ENCODE results near the gene IL21.
"Not testable (repeated sequence)": the region's sequence is repeated elsewhere in the genome, so short reads cannot be mapped to it uniquely, and the experiment has no call there.

Gene IL21

GRCh38 chr4:122577808-122578781 lies 42.8 kb downstream of the IL21 start:
- 0% methylated on average over 2 of the region's 9 CpGs for WGBS (ENCODE audit: insufficient coverage)
- Histone ChIP-seq H3K4me1 (ENCODE audit: control extremely low read depth in 1 of 4, control insufficient read depth in 4 of 4, insufficient read depth in 4 of 4, low read length in 3 of 4) (peaks cover 4 to 21% (median 11%) of the 10 kb centered on the region in 4 experiments), H3K4me3 (ENCODE audit: control insufficient read depth in 1 of 7, extremely low read depth in 1 of 7, insufficient read depth in 4 of 7, low read depth in 2 of 7, low read length in 6 of 7) (peak overlapping the region in 1 of 7 experiments; percentile 25), H3K9me3 (ENCODE audit: control extremely low read depth in 1 of 5, control insufficient read depth in 4 of 5, insufficient read depth in 2 of 5, low read depth in 1 of 5, low read length in 4 of 5) (peaks cover 0 to 19% (median 7%) of the 10 kb centered on the region in 5 experiments), H3K27ac (ENCODE audit: insufficient read depth in 1 of 2, low read depth in 1 of 2, low read length in 2 of 2, poor library complexity in 1 of 2, severe bottlenecking in 2 of 2) (no peak overlapping the region), H3K27me3 (replicated peaks in 2 of 5; ENCODE audit: control insufficient read depth in 4 of 5, insufficient read depth in 5 of 5, low read length in 4 of 5) (peaks cover 2 to 59% (median 21%) of the 10 kb centered on the region in 5 experiments), H3K36me3 (ENCODE audit: control insufficient read depth in 4 of 4, insufficient read depth in 4 of 4, low read length in 3 of 4) (no peaks in the 10 kb centered on the region)
- peak; percentile 82 to 97 (median 96) for DNase-seq
- CTCF ChIA-PET: interaction anchor here (0.6 to 3.6 kb wide), 14 partner anchors 8 to 686 kb away, joined by 3 to 20 read pairs (median 4); no protein-coding TSS in a partner anchor
- POLR2A ChIA-PET: interaction anchor here (0.7 kb wide), 1 partner anchor 777 kb away, joined by 4 read pairs; the partner anchor contains the start of gene EXOSC9

GRCh38 chr4:122577189-122577553 lies 43.7 kb downstream of the IL21 start:
- Histone ChIP-seq H3K4me1 (ENCODE audit: control extremely low read depth in 1 of 4, control insufficient read depth in 4 of 4, insufficient read depth in 4 of 4, low read length in 3 of 4) (peaks cover 4 to 21% (median 11%) of the 10 kb centered on the region in 4 experiments), H3K4me3 (ENCODE audit: control insufficient read depth in 1 of 7, extremely low read depth in 1 of 7, insufficient read depth in 4 of 7, low read depth in 2 of 7, low read length in 6 of 7) (no peak overlapping the region), H3K27ac (ENCODE audit: insufficient read depth in 1 of 2, low read depth in 1 of 2, low read length in 2 of 2, poor library complexity in 1 of 2, severe bottlenecking in 2 of 2) (no peak overlapping the region), H3K27me3 (replicated peaks in 2 of 5; ENCODE audit: control insufficient read depth in 4 of 5, insufficient read depth in 5 of 5, low read length in 4 of 5) (peaks cover 0 to 50% (median 11%) of the 10 kb centered on the region in 5 experiments), H3K36me3 (ENCODE audit: control insufficient read depth in 4 of 4, insufficient read depth in 4 of 4, low read length in 3 of 4) (no peaks in the 10 kb centered on the region), H3K9me3 (ENCODE audit: control extremely low read depth in 1 of 5, control insufficient read depth in 4 of 5, insufficient read depth in 2 of 5, low read depth in 1 of 5, low read length in 4 of 5) (peaks cover 0 to 16% (median 7%) of the 10 kb centered on the region in 5 experiments)
- no CpG with 5 or more reads among the region's 2 CpGs for WGBS (ENCODE audit: insufficient coverage)
- DNase-seq: no peak
- ChIA-PET CTCF (interaction anchor here (0.6 to 3.6 kb wide), 11 partner anchors 8 to 685 kb away, joined by 3 to 20 read pairs (median 4); no protein-coding TSS in a partner anchor), POLR2A (no interaction called here)

- peaks cover 0 to 47% (median 9%) of the 10 kb centered on the region in 5 experiments for H3K27me3 ChIP-seq (replicated peaks in 2 of 5; ENCODE audit: control insufficient read depth in 4 of 5, insufficient read depth in 5 of 5, low read length in 4 of 5)
- 0% methylated on average over 1 of the region's 5 CpGs for WGBS (ENCODE audit: insufficient coverage)
- peaks cover 4 to 21% (median 11%) of the 10 kb centered on the region in 4 experiments for H3K4me1 ChIP-seq (ENCODE audit: control extremely low read depth in 1 of 4, control insufficient read depth in 4 of 4, insufficient read depth in 4 of 4, low read length in 3 of 4)
- peak; percentile 60 to 82 (median 78) for DNase-seq
- no peak overlapping the region for H3K27ac ChIP-seq (ENCODE audit: insufficient read depth in 1 of 2, low read depth in 1 of 2, low read length in 2 of 2, poor library complexity in 1 of 2, severe bottlenecking in 2 of 2)
- peaks cover 0 to 16% (median 7%) of the 10 kb centered on the region in 5 experiments for H3K9me3 ChIP-seq (ENCODE audit: control extremely low read depth in 1 of 5, control insufficient read depth in 4 of 5, insufficient read depth in 2 of 5, low read depth in 1 of 5, low read length in 4 of 5)
- POLR2A ChIA-PET: no interaction called here
- H3K4me3 ChIP-seq (ENCODE audit: control insufficient read depth in 1 of 7, extremely low read depth in 1 of 7, insufficient read depth in 4 of 7, low read depth in 2 of 7, low read length in 6 of 7): no peak overlapping the region
- H3K36me3 ChIP-seq (ENCODE audit: control insufficient read depth in 4 of 4, insufficient read depth in 4 of 4, low read length in 3 of 4): no peaks in the 10 kb centered on the region
- CTCF ChIA-PET: interaction anchor here (0.6 to 3.6 kb wide), 9 partner anchors 13 to 685 kb away, joined by 3 to 20 read pairs (median 4); no protein-coding TSS in a partner anchor
Measured at GRCh38 chr4:122576261-122577188, 44.3 kb downstream of the IL21 start.

- WGBS (ENCODE audit: insufficient coverage): 95% methylated on average over 9 of the region's 10 CpGs
- H3K27ac ChIP-seq (ENCODE audit: insufficient read depth in 1 of 2, low read depth in 1 of 2, low read length in 2 of 2, poor library complexity in 1 of 2, severe bottlenecking in 2 of 2); DNase-seq; H3K4me3 ChIP-seq (ENCODE audit: control insufficient read depth in 1 of 7, extremely low read depth in 1 of 7, insufficient read depth in 4 of 7, low read depth in 2 of 7, low read length in 6 of 7); POLR2A ChIA-PET; H3K36me3 ChIP-seq (ENCODE audit: control insufficient read depth in 4 of 4, insufficient read depth in 4 of 4, low read length in 3 of 4); CTCF ChIA-PET: not testable (repeated sequence)
- Histone ChIP-seq H3K4me1 (ENCODE audit: control extremely low read depth in 1 of 4, control insufficient read depth in 4 of 4, insufficient read depth in 4 of 4, low read length in 3 of 4) (peaks cover 4 to 19% (median 11%) of the 10 kb centered on the region in 4 experiments), H3K27me3 (replicated peaks in 2 of 5; ENCODE audit: control insufficient read depth in 4 of 5, insufficient read depth in 5 of 5, low read length in 4 of 5) (peaks cover 0 to 31% (median 3%) of the 10 kb centered on the region in 5 experiments), H3K9me3 (ENCODE audit: control extremely low read depth in 1 of 5, control insufficient read depth in 4 of 5, insufficient read depth in 2 of 5, low read depth in 1 of 5, low read length in 4 of 5) (peaks cover 0 to 19% (median 7%) of the 10 kb centered on the region in 5 experiments)
Measured at GRCh38 chr4:122574347-122574746, 46.5 kb downstream of the IL21 start.

GRCh38 chr4:122562449-122562848 lies 58.4 kb downstream of the IL21 start:
- Histone ChIP-seq H3K4me1 (ENCODE audit: control extremely low read depth in 1 of 4, control insufficient read depth in 4 of 4, insufficient read depth in 4 of 4, low read length in 3 of 4) (no peaks in the 10 kb centered on the region), H3K36me3 (ENCODE audit: control insufficient read depth in 4 of 4, insufficient read depth in 4 of 4, low read length in 3 of 4) (no peaks in the 10 kb centered on the region), H3K27me3 (replicated peaks in 2 of 5; ENCODE audit: control insufficient read depth in 4 of 5, insufficient read depth in 5 of 5, low read length in 4 of 5) (peaks cover 0 to 49% (median 11%) of the 10 kb centered on the region in 5 experiments), H3K27ac (ENCODE audit: insufficient read depth in 1 of 2, low read depth in 1 of 2, low read length in 2 of 2, poor library complexity in 1 of 2, severe bottlenecking in 2 of 2) (no peak overlapping the region), H3K4me3 (ENCODE audit: control insufficient read depth in 1 of 7, extremely low read depth in 1 of 7, insufficient read depth in 4 of 7, low read depth in 2 of 7, low read length in 6 of 7) (no peak overlapping the region), H3K9me3 (ENCODE audit: control extremely low read depth in 1 of 5, control insufficient read depth in 4 of 5, insufficient read depth in 2 of 5, low read depth in 1 of 5, low read length in 4 of 5) (peaks cover 0 to 16% (median 4%) of the 10 kb centered on the region in 5 experiments)
- ChIA-PET POLR2A (no interaction called here), CTCF (interaction anchor here (1.0 to 1.6 kb wide), 2 partner anchors 13 to 68 kb away, joined by 3 to 4 read pairs; no protein-coding TSS in a partner anchor)
- DNase-seq: no peak
- 100% methylated on average over 1 of the region's 2 CpGs for WGBS (ENCODE audit: insufficient coverage)
